OCI-LY7 (cell line): ENCODE measurements around the gene MAN1B1. TPM values are rescaled to one million over a fixed set of nuclear protein-coding genes. Genes with fewer than 3 reads are reported as not detected.

Experiments used
- BruUV-seq: library from RNA; stranded (reverse); fragments of 400-500 nt; replicated peaks from 2 replicates; lab custom pipeline; 2021; lab: Mats Ljungman, UMichigan
- CTCF ChIA-PET: fragments of 300-600 bp; sonication (Branson Sonifier 250); formaldehyde crosslinking; loops from one replicate; lab custom pipeline; 2022; ENCODE audit warnings: antibody characterized with exemption; ENCODE audit not compliant: unreplicated experiment; lab: Charles Lee
- POLR2A ChIA-PET: fragments of 300-600 bp; sonication (Branson Sonifier 250); formaldehyde crosslinking; loops from one replicate; lab custom pipeline; 2022; ENCODE audit warnings: antibody characterized with exemption; lab: Charles Lee
- DNase-seq: peaks from one replicate; pipeline ENCODE4 v3.0.0-alpha.2; 2015; ENCODE audit warnings: low spot score
- H2AFZ ChIP-seq: fragments of 200-600 bp; sonication (generic), shearing (Covaris generic); 2 replicates; pipeline ENCODE4 v1.6.1; 2014; ENCODE audit warnings: mild to moderate bottlenecking, antibody characterized with exemption, low read length, moderate library complexity
- H3K27ac ChIP-seq: fragments of 200-600 bp; sonication (generic); 2 replicates; pipeline ENCODE4 v1.5.1; 2014; ENCODE audit warnings: mixed run types, low read depth, mild to moderate bottlenecking, moderate library complexity, low read length, inconsistent platforms; ENCODE audit not compliant: poor library complexity, severe bottlenecking
- H3K36me3 ChIP-seq: fragments of 200-600 bp; sonication (generic); 2 replicates; pipeline ENCODE4 v1.6.1; 2014; ENCODE audit warnings: mild to moderate bottlenecking, antibody characterized with exemption, low read length, moderate library complexity, mixed read lengths; ENCODE audit not compliant: insufficient read depth
- H3K4me1 ChIP-seq: fragments of 200-600 bp; sonication (generic); 2 replicates; pipeline ENCODE4 v1.5.1; 2014; ENCODE audit warnings: mild to moderate bottlenecking, low read length; ENCODE audit not compliant: insufficient read depth, poor library complexity, severe bottlenecking
- H3K4me2 ChIP-seq: fragments of 200-600 bp; sonication (generic); 2 replicates; pipeline ENCODE4 v1.6.1; 2014; ENCODE audit warnings: mild to moderate bottlenecking, low read length
- H3K4me3 ChIP-seq: fragments of 200-600 bp; sonication (generic); 2 replicates; pipeline ENCODE4 v1.5.1; 2014; ENCODE audit warnings: mild to moderate bottlenecking, low read depth, low read length; ENCODE audit not compliant: poor library complexity, severe bottlenecking
- H3K79me2 ChIP-seq: fragments of 200-600 bp; sonication (generic); 2 replicates; pipeline ENCODE4 v1.6.1; 2016; ENCODE audit warnings: low read depth, mild to moderate bottlenecking, low read length, moderate library complexity, mixed read lengths; ENCODE audit not compliant: insufficient read depth
- H3K9me2 ChIP-seq: fragments of 200-600 bp; sonication (generic); 2 replicates; pipeline ENCODE4 v1.6.1; 2016; ENCODE audit warnings: mild to moderate bottlenecking, low read length, mixed read lengths; ENCODE audit not compliant: insufficient read depth
- H3K9me3 ChIP-seq: fragments of 200-600 bp; sonication (generic); 2 replicates; pipeline ENCODE4 v1.6.1; 2014; ENCODE audit warnings: mild to moderate bottlenecking, mixed run types, low read length, mixed read lengths
- H4K20me1 ChIP-seq: fragments of 200-600 bp; sonication (generic); 2 replicates; pipeline ENCODE4 v1.6.1; 2014; ENCODE audit warnings: mild to moderate bottlenecking, antibody characterized with exemption, low read length, moderate library complexity, mixed read lengths; ENCODE audit not compliant: insufficient read depth
- EZH2phosphoT487 ChIP-seq: fragments of 200-600 bp; sonication (generic); IDR thresholded peaks from 2 replicates; pipeline ENCODE4 v1.6.1; 2018; ENCODE audit warnings: low read depth, borderline replicate concordance, mild to moderate bottlenecking, mixed run types, antibody characterized with exemption, low read length, moderate library complexity, mixed read lengths
- intact Hi-C: fragments of 100-400 bp; cut with micrococcal nuclease; formaldehyde crosslinking; loops from one replicate; pipeline ENCODE4 v1.10.0; 2022; ENCODE audit not compliant: unreplicated experiment
- total RNA-seq, 2 experiments: library from RNA; depleted of rRNA in 1 of 2; stranded (reverse); fragments of >200 nt in 1 of 2; shearing (Covaris generic) in 1 of 2; gene quantifications; 2 replicates each; pipeline ENCODE4 v1.2.3, GENCODE V29; 2014 to 2022
- TF ChIP-seq, protein P1 (sequence below): fragments of 200-600 bp; sonication (generic); conservative IDR thresholded peaks from 2 replicates; pipeline ENCODE4 v1.5.1; 2014; ENCODE audit warnings: mild to moderate bottlenecking, antibody characterized with exemption, low read length, moderate library complexity, mixed read lengths

Gene MAN1B1
- total RNA-seq, 2 experiments from 2014 or later, result 32.7 to 43.4 TPM

DNA sequence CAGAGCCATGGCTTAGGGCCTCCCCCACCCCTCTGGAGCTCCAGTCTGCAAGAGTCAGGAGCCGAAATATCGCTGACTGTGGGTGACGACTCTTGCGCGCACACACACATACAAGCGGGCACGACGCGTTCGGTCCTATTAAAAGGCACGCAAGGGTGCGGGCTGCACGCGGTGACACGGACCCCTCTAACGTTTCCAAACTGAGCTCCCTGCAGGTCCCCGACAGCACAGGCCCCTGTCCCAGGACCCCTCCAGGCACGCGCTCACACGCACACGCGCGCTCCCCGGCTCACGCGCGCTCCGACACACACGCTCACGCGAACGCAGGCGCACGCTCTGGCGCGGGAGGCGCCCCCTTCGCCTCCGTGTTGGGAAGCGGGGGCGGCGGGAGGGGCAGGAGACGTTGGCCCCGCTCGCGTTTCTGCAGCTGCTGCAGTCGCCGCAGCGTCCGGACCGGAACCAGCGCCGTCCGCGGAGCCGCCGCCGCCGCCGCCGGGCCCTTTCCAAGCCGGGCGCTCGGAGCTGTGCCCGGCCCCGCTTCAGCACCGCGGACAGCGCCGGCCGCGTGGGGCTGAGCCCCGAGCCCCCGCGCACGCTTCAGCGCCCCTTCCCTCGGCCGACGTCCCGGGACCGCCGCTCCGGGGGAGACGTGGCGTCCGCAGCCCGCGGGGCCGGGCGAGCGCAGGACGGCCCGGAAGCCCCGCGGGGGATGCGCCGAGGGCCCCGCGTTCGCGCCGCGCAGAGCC, 52.1 kb downstream of the MAN1B1 start, which contains the start of gene GRIN1:
Gene GRIN1, plus strand, starts transcription at position 433 of the 746 bp plus-strand sequence. CDS start 333 bp downstream, outside the sequence.
- TF ChIP-seq, protein P1, sequence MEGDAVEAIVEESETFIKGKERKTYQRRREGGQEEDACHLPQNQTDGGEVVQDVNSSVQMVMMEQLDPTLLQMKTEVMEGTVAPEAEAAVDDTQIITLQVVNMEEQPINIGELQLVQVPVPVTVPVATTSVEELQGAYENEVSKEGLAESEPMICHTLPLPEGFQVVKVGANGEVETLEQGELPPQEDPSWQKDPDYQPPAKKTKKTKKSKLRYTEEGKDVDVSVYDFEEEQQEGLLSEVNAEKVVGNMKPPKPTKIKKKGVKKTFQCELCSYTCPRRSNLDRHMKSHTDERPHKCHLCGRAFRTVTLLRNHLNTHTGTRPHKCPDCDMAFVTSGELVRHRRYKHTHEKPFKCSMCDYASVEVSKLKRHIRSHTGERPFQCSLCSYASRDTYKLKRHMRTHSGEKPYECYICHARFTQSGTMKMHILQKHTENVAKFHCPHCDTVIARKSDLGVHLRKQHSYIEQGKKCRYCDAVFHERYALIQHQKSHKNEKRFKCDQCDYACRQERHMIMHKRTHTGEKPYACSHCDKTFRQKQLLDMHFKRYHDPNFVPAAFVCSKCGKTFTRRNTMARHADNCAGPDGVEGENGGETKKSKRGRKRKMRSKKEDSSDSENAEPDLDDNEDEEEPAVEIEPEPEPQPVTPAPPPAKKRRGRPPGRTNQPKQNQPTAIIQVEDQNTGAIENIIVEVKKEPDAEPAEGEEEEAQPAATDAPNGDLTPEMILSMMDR, result no peak
- TF ChIP-seq EZH2phosphoT487, result no peak
- no peak within 1 kb of the TSS for H2AFZ ChIP-seq
- POLR2A ChIA-PET, result interaction anchor here (1.2 kb wide), 2 partner anchors 10 to 12 kb away, joined by 3 to 4 read pairs; no protein-coding TSS in a partner anchor
- H3K27ac ChIP-seq, result no peak within 1 kb of the TSS
- CTCF ChIA-PET, result interaction anchor here (0.6 kb wide), 1 partner anchor 28 kb away, joined by 3 read pairs; no protein-coding TSS in a partner anchor
- H3K4me3 ChIP-seq, result no peak within 1 kb of the TSS
- intact Hi-C loops, result no loop called here
- H3K9me2 ChIP-seq, result no peaks in the 10 kb centered on the region
- peaks cover 26% of the 10 kb centered on the region for H3K4me1 ChIP-seq
- DNase-seq, result no peak
- BruUV-seq, result no TSS peak
- no peaks in the 10 kb centered on the region for H3K9me3 ChIP-seq
- peak within 1 kb of the TSS; percentile 49 for H3K4me2 ChIP-seq
- H4K20me1 ChIP-seq, result no peaks in the 10 kb centered on the region
- no peaks in the 10 kb centered on the region for H3K36me3 ChIP-seq
- no peaks in the 10 kb centered on the region for H3K79me2 ChIP-seq

DNA sequence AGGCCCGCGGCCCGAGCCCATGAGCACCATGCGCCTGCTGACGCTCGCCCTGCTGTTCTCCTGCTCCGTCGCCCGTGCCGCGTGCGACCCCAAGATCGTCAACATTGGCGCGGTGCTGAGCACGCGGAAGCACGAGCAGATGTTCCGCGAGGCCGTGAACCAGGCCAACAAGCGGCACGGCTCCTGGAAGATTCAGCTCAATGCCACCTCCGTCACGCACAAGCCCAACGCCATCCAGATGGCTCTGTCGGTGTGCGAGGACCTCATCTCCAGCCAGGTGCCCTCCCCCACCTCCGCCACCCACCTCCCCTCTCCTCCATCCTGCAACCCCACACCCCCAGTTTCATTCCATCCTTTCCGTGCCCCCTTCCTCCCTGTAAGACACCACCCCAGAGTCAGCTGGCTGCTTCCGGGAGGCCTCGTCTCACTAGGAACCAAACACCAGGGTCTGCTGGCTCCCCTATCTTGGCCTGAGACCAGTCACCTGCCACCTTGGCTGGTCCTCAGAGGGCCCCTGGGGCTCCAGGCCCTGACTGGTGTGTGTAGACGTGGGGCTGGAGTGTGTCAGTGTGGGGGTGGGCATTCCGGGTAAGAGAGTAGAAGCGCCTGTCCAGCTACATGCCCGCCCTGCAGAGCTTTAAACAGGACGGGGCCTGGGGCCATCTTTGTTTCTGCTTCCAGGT, 52.8 kb downstream of the MAN1B1 start:
- POLR2A ChIA-PET, result interaction anchor here (1.2 kb wide), 1 partner anchor 10 kb away, joined by 3 read pairs; no protein-coding TSS in a partner anchor
- Histone ChIP-seq H3K9me2 (no peaks in the 10 kb centered on the region), H3K4me2 (no peak overlapping the region), H3K79me2 (no peaks in the 10 kb centered on the region), H3K4me3 (no peak overlapping the region), H3K27ac (no peak overlapping the region), H4K20me1 (no peaks in the 10 kb centered on the region), H2AFZ (no peak overlapping the region), H3K4me1 (peaks cover 26% of the 10 kb centered on the region), H3K9me3 (no peaks in the 10 kb centered on the region), H3K36me3 (no peaks in the 10 kb centered on the region)
- intact Hi-C loops, result no loop called here
- no TSS peak for BruUV-seq
- DNase-seq, result no peak
- CTCF ChIA-PET, result no interaction called here
- TF ChIP-seq, protein P1, result no peak
- no peak for TF ChIP-seq EZH2phosphoT487
